Endothelial cell of umbilical vein (primary cell): ENCODE results near the gene LDLRAD3. TPM values are rescaled to one million over a fixed set of nuclear protein-coding genes. Genes with fewer than 3 reads are reported as not detected.
"Not testable (repeated sequence)": the region's sequence is repeated elsewhere in the genome, so short reads cannot be mapped to it uniquely, and the experiment has no call there.

Experiments
- BruUV-seq: library from RNA; stranded (reverse); fragments of 400-500 nt; replicated peaks from 2 replicates; lab custom pipeline; 2021; lab: Mats Ljungman, UMichigan
- CTCF ChIA-PET: fragments of 300-600, 350-600 bp; sonication (Branson Sonifier 250); formaldehyde crosslinking; loops from one replicate; lab custom pipeline; 2021; ENCODE audit warnings: antibody characterized with exemption, inconsistent platforms; lab: Charles Lee
- POLR2A ChIA-PET: fragments of 300-600, 350-600 bp; sonication (Branson Sonifier 250); formaldehyde crosslinking; loops from one replicate; lab custom pipeline; 2021; ENCODE audit warnings: antibody characterized with exemption, inconsistent platforms; lab: Charles Lee
- DNase-seq: peaks from one replicate; pipeline ENCODE4 v3.0.0-alpha.2; 2011; ENCODE audit warnings: low read depth, low spot score
- FAIRE-seq: peaks from 2 replicates; lab custom pipeline; 2011; peaks lifted over from hg19 to GRCh38; lab: Jason Lieb, UNC
- H2AFZ ChIP-seq: 2 replicates; pipeline ENCODE4 v1.6.0; 2012; ENCODE audit warnings: low read depth, low read length, control low read depth, inconsistent platforms
- H3K27ac ChIP-seq: 2 replicates; pipeline ENCODE4 v1.5.1; 2011; ENCODE audit warnings: low read depth, mild to moderate bottlenecking, control low read depth, low read length, moderate library complexity; ENCODE audit not compliant: insufficient read depth
- H3K27me3 ChIP-seq, 2 experiments: 2 replicates each; pipeline versions ENCODE4 v1.6.0 to v1.6.1; 2011; ENCODE audit warnings: low read length in 2 of 2, mixed read lengths in 1 of 2; ENCODE audit not compliant: control insufficient read depth in 2 of 2, insufficient read depth in 2 of 2
- H3K36me3 ChIP-seq, 2 experiments: 2 replicates in 1 of 2; 3 replicates in 1 of 2; pipeline ENCODE4 v1.5.1; 2011; ENCODE audit warnings: low read length in 2 of 2, mild to moderate bottlenecking in 1 of 2, moderate library complexity in 1 of 2; ENCODE audit not compliant: control insufficient read depth in 2 of 2, insufficient read depth in 2 of 2; ENCODE audit errors: extremely low read depth in 1 of 2
- H3K4me1 ChIP-seq: 3 replicates; pipeline ENCODE4 v1.5.1; 2011; ENCODE audit warnings: mild to moderate bottlenecking, low read length; ENCODE audit not compliant: control insufficient read depth, insufficient read depth; ENCODE audit errors: extremely low read depth
- H3K4me2 ChIP-seq: 2 replicates; pipeline ENCODE4 v1.6.1; 2011; ENCODE audit warnings: low read length, control low read depth, mixed read lengths; ENCODE audit not compliant: insufficient read depth
- H3K4me3 ChIP-seq, 3 experiments: fragments of 200-600 bp in 1 of 3; sonication (generic), shearing (Covaris generic) in 1 of 3; replicated peaks in 1 of 3; 2 replicates each; pipeline ENCODE4 v1.5.1; 2011 to 2016; ENCODE audit warnings: control low read depth in 3 of 3, low read length in 3 of 3, mild to moderate bottlenecking in 2 of 3, inconsistent platforms in 1 of 3, low read depth in 1 of 3, moderate library complexity in 1 of 3; ENCODE audit not compliant: insufficient read depth in 1 of 3
- H3K79me2 ChIP-seq: 2 replicates; pipeline ENCODE4 v1.6.0; 2012; ENCODE audit warnings: low read length, inconsistent platforms; ENCODE audit not compliant: control insufficient read depth, insufficient read depth
- H3K9ac ChIP-seq: replicated peaks from 2 replicates; pipeline ENCODE3; 2011; ENCODE audit warnings: low read length, control low read depth; ENCODE audit not compliant: insufficient read depth; ENCODE audit errors: extremely low read depth
- H3K9me1 ChIP-seq: replicated peaks from 3 replicates; pipeline ENCODE4 v1.6.0; 2011; ENCODE audit warnings: mild to moderate bottlenecking, low read length; ENCODE audit not compliant: control insufficient read depth, insufficient read depth; ENCODE audit errors: extremely low read depth
- H3K9me3 ChIP-seq: replicated peaks from 2 replicates; pipeline ENCODE4 v1.5.1; 2012; ENCODE audit warnings: low read length, inconsistent platforms; ENCODE audit not compliant: control insufficient read depth, insufficient read depth
- H4K20me1 ChIP-seq: replicated peaks from 2 replicates; pipeline ENCODE3; 2011; ENCODE audit warnings: mild to moderate bottlenecking, low read length; ENCODE audit not compliant: control insufficient read depth, insufficient read depth; ENCODE audit errors: extremely low read depth
- EZH2 ChIP-seq: IDR thresholded peaks from 2 replicates; pipeline ENCODE4 v1.6.1; 2012; ENCODE audit warnings: borderline replicate concordance, low read depth, mild to moderate bottlenecking, moderate library complexity, low read length, inconsistent platforms; ENCODE audit not compliant: severe bottlenecking
- JUN ChIP-seq: IDR thresholded peaks from 2 replicates; pipeline ENCODE4 v1.6.1; 2011; ENCODE audit warnings: borderline replicate concordance, low read depth; ENCODE audit not compliant: insufficient read length, insufficient read depth
- MAX ChIP-seq: IDR thresholded peaks from 2 replicates; pipeline ENCODE4 v1.6.1; 2011; ENCODE audit not compliant: insufficient read depth, insufficient read length
- MYC ChIP-seq: IDR thresholded peaks from one replicate; pipeline ENCODE4 v1.6.1; 2011; ENCODE audit warnings: mild to moderate bottlenecking, low read depth, low read length
- dilution Hi-C: fragments of 300-500 bp; cut with MboI; formaldehyde crosslinking; loops from one replicate; pipeline ENCODE4 v1.15.0; 2019; ENCODE audit warnings: low sequenced_read_pairs; ENCODE audit not compliant: extremely low pct_ligation_motif_present
- intact Hi-C: fragments of 100-400 bp; cut with micrococcal nuclease; formaldehyde crosslinking; loops from one replicate; pipeline ENCODE4 v1.10.0; 2022
- polyA plus RNA-seq, 4 experiments: library from polyadenylated mRNA; depleted of rRNA in 3 of 4; stranded (reverse) in 3 of 4; unstranded in 1 of 4; fragments of >200 nt; gene quantifications; 2 replicates each; pipeline versions ENCODE4 v1.2.1 to v1.2.3, GENCODE V29; 2011 to 2012; ENCODE audit warnings: missing spikeins in 1 of 4
- total RNA-seq: library from RNA; stranded (reverse); gene quantifications from 2 replicates; pipeline ENCODE4 v1.2.3, GENCODE V29; 2021
- TF ChIP-seq, protein P1 (sequence below), 2 donors: IDR thresholded peaks; 1 replicate in 1 of 2; 2 replicates in 1 of 2; pipeline ENCODE4 v1.5.1; 2011; ENCODE audit warnings: low read length in 2 of 2, mild to moderate bottlenecking in 2 of 2, moderate library complexity in 2 of 2, control low read depth in 1 of 2, inconsistent platforms in 1 of 2, low read depth in 1 of 2; ENCODE audit not compliant: insufficient read depth in 1 of 2; ENCODE audit errors: extremely low read depth in 1 of 2

The LDLRAD3 gene
- total and polyA plus RNA-seq, 2 donors (not counting 3 experiments of a cell fraction or from before 2014, with no cell fraction given) = 17.9 to 25.1 TPM

DNA sequence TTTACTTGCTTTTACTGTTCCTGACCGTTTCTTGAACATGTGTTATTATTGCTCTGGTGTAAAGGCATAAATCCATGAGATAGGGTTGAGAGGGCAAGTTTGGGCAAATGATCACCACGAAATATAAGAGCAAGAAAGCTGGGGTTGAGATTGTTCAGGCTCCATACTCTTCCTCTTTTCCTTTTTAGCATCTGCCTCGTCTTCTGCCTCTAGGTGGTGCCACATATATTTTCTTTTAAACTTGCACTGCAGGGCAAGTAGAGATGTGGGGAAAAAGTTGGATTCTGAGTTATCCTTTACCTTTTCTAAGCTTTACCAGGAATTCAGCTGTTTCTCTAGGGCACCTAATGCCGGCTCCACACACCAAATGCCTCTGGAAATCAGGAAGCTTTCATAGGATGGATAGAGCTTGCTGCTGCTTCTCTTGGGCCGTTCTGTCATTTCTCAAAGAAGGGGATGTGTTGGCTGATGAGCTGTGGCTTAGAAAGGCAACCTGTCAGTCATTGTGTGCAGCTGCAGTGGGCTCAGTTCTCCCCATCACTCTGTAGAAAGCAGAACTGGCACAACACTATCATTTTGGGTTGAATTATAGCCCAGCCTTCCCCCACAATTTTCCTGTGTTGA, 98.2 kb downstream of the LDLRAD3 start:
- Histone ChIP-seq H3K4me2 (no peak overlapping the region), H3K36me3 (no peaks in the 10 kb centered on the region), H3K9me1 (no peaks in the 10 kb centered on the region), H3K4me1 (no peaks in the 10 kb centered on the region), H3K79me2 (no peaks in the 10 kb centered on the region), H3K27me3 (no peaks in the 10 kb centered on the region), H3K9me3 (no peaks in the 10 kb centered on the region), H3K27ac (no peak overlapping the region), H2AFZ (no peak overlapping the region), H3K9ac (no peak overlapping the region), H3K4me3 (no peak overlapping the region), H4K20me1 (no peaks in the 10 kb centered on the region)
- no TSS peak for BruUV-seq
- ChIA-PET POLR2A (no interaction called here), CTCF (interaction anchor here (0.7 to 4.4 kb wide), 29 partner anchors 9 to 451 kb away, joined by 3 to 68 read pairs (median 5); no protein-coding TSS in a partner anchor)
- intact Hi-C loops (loop anchor here (1.0 to 5.0 kb wide), 4 partner anchors 89 to 425 kb away; partner anchors contain the start of gene FJX1), dilution Hi-C loops (no loop called here)
- FAIRE-seq (peak; percentile 73), DNase-seq (peak; percentile 29)
- TF ChIP-seq JUN = no peak
- TF ChIP-seq, protein P1, sequence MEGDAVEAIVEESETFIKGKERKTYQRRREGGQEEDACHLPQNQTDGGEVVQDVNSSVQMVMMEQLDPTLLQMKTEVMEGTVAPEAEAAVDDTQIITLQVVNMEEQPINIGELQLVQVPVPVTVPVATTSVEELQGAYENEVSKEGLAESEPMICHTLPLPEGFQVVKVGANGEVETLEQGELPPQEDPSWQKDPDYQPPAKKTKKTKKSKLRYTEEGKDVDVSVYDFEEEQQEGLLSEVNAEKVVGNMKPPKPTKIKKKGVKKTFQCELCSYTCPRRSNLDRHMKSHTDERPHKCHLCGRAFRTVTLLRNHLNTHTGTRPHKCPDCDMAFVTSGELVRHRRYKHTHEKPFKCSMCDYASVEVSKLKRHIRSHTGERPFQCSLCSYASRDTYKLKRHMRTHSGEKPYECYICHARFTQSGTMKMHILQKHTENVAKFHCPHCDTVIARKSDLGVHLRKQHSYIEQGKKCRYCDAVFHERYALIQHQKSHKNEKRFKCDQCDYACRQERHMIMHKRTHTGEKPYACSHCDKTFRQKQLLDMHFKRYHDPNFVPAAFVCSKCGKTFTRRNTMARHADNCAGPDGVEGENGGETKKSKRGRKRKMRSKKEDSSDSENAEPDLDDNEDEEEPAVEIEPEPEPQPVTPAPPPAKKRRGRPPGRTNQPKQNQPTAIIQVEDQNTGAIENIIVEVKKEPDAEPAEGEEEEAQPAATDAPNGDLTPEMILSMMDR (IDR thresholded peaks at IDR 0.05; ENCODE audit: extremely low read depth in 1 of 2, insufficient read depth in 1 of 2, low read depth in 1 of 2, low read length in 2 of 2) = peak; percentile 44 to 45

DNA sequence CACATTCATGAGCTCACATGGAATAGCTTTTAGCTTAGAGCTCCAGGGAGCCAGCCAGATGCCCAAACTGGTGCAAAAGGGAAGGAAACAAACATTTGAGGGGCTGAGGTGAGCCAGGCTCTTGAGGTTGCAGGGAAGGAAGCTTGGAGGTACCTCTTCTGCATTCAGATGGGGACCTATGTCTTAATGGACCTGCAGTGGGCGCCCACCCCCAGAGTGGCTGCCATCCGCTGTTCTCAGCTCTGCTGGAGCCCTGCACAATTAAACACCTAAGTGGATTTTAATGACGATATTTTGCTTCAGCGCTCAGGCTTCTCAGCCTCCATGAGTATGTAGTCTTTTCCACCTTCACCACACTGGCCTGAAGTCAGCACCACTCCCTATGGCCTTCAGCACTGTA, 100.8 kb downstream of the LDLRAD3 start:
- Histone ChIP-seq H3K79me2 (no peaks in the 10 kb centered on the region), H2AFZ (no peak overlapping the region), H4K20me1 (no peaks in the 10 kb centered on the region), H3K27ac (no peak overlapping the region), H3K36me3 (no peaks in the 10 kb centered on the region), H3K4me2 (no peak overlapping the region), H3K9me1 (no peaks in the 10 kb centered on the region), H3K9ac (no peak overlapping the region), H3K9me3 (no peaks in the 10 kb centered on the region), H3K4me3 (no peak overlapping the region), H3K27me3 (no peaks in the 10 kb centered on the region), H3K4me1 (no peaks in the 10 kb centered on the region)
- POLR2A ChIA-PET = interaction anchor here (0.6 kb wide), 1 partner anchor 67 kb away, joined by 3 read pairs; no protein-coding TSS in a partner anchor
- dilution Hi-C loops (no loop called here), intact Hi-C loops (loop anchor here (5.0 kb wide), 2 partner anchors 222 to 427 kb away; partner anchors contain the start of gene FJX1)
- no peak for FAIRE-seq
- TF ChIP-seq MYC (no peak), EZH2 (no peak), MAX (no peak)
- CTCF ChIA-PET = interaction anchor here (0.8 to 1.5 kb wide), 7 partner anchors 8 to 223 kb away, joined by 3 to 11 read pairs (median 3); no protein-coding TSS in a partner anchor
- DNase-seq = no peak
- BruUV-seq = no TSS peak

DNA sequence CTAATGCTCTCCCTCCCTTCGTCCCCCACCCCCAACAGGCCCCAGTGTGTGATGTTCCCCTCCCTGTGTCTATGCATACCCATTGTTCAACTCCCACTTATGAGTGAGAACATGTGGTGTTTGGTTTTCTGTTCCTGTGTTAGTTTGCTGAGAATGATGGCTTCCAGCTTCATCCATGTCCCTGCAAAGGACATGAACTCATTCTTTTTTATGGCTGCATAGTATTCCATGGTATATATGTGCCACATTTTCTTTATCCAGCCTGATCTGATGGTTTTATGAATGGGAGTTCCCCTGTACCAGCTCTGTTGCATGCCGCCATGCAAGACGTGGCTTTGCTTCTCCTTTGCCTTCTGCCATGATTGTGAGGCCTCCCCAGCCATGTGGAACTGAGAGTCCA, 102.1 kb downstream of the LDLRAD3 start:
- CTCF ChIA-PET = interaction anchor here (0.6 to 3.1 kb wide), 2 partner anchors 11 to 86 kb away, joined by 3 to 20 read pairs; no protein-coding TSS in a partner anchor
- BruUV-seq, H3K9me3 ChIP-seq, H3K4me3 ChIP-seq, H3K4me2 ChIP-seq, H3K36me3 ChIP-seq, H4K20me1 ChIP-seq, FAIRE-seq, POLR2A ChIA-PET, H3K27me3 ChIP-seq, DNase-seq, H3K9me1 ChIP-seq, H3K4me1 ChIP-seq, intact Hi-C loops, dilution Hi-C loops, H3K79me2 ChIP-seq, H3K9ac ChIP-seq, H2AFZ ChIP-seq, H3K27ac ChIP-seq: not testable (repeated sequence)
